ENCODE results near the gene GUF1. TPM values are rescaled to one million over a fixed set of nuclear protein-coding genes. Genes with fewer than 3 reads are reported as not detected.

The GUF1 gene
- polyA plus RNA-seq, 3 donors, result 6.2 to 11.3 (median 8.4) TPM

- Histone ChIP-seq H3K79me2 (ENCODE audit: insufficient read depth, low read length) (no peaks in the 10 kb centered on the region), H2AFZ (ENCODE audit: insufficient read depth, low read depth, low read length, poor library complexity, severe bottlenecking) (no peak overlapping the region), H3K27ac (ENCODE audit: low read depth in 1 of 2, low read length in 2 of 2) (no peak overlapping the region), H3K36me3 (replicated peaks in 1 of 2; ENCODE audit: control insufficient read depth in 1 of 2, insufficient read depth in 2 of 2, low read length in 2 of 2) (no peaks in the 10 kb centered on the region), H4K20me1 (ENCODE audit: insufficient read depth, low read length) (no peaks in the 10 kb centered on the region), H3K4me1 (ENCODE audit: control insufficient read depth in 1 of 2, insufficient read depth in 2 of 2, low read length in 2 of 2) (no peaks in the 10 kb centered on the region), H3K9me3 (replicated peaks in 1 of 2; ENCODE audit: control insufficient read depth in 1 of 2, insufficient read depth in 1 of 2, low read length in 2 of 2) (no peaks in the 10 kb centered on the region), H3K4me3 (replicated peaks in 1 of 3; ENCODE audit: low read depth in 2 of 3, low read length in 3 of 3) (no peak overlapping the region), H3K27me3 (ENCODE audit: control insufficient read depth in 2 of 2, insufficient read depth in 2 of 2, low read length in 2 of 2) (no peaks in the 10 kb centered on the region), H3K9ac (ENCODE audit: insufficient read depth, low read length, poor library complexity, severe bottlenecking) (no peak overlapping the region), H3K4me2 (replicated peaks; ENCODE audit: extremely low read depth, low read length, poor library complexity, severe bottlenecking) (no peak overlapping the region)
- no peak for DNase-seq
- H3K27me3 Mint-ChIP-seq (ENCODE audit: low read depth in 3 of 3), result peaks cover 0 to 6% (median 0%) of the 10 kb centered on the region in 3 donors
- WGBS (ENCODE audit: insufficient coverage), result 100% methylated on average over 1 of the region's 1 CpG
- no peak overlapping the region for H3K27ac Mint-ChIP-seq
- H3K4me3 Mint-ChIP-seq, result no peak overlapping the region
- TF ChIP-seq CTCF (IDR thresholded peaks at IDR 0.05), result no peak
- no peaks in the 10 kb centered on the region for H3K4me1 Mint-ChIP-seq
- intact Hi-C loops (cut with micrococcal nuclease), result no loop called here
- peaks cover 0 to 2% (median 0%) of the 10 kb centered on the region in 7 donors for H3K9me3 Mint-ChIP-seq
- no peaks in the 10 kb centered on the region for H3K36me3 Mint-ChIP-seq
Measured at GRCh38 chr4:44652002-44652401, 26.2 kb upstream of the GUF1 start.

GRCh38 chr4:44660396-44660795 lies 17.8 kb upstream of the GUF1 start:
- no peak overlapping the region for H3K4me2 ChIP-seq (replicated peaks; ENCODE audit: extremely low read depth, low read length, poor library complexity, severe bottlenecking)
- H4K20me1 ChIP-seq (ENCODE audit: insufficient read depth, low read length), result no peaks in the 10 kb centered on the region
- no peaks in the 10 kb centered on the region for H3K27me3 ChIP-seq (ENCODE audit: control insufficient read depth in 2 of 2, insufficient read depth in 2 of 2, low read length in 2 of 2)
- H3K4me1 ChIP-seq (ENCODE audit: control insufficient read depth in 1 of 2, insufficient read depth in 2 of 2, low read length in 2 of 2), result no peaks in the 10 kb centered on the region
- Mint-ChIP-seq H3K27me3 (ENCODE audit: low read depth in 3 of 3) (peaks cover 0 to 2% (median 2%) of the 10 kb centered on the region in 3 donors), H3K9me3 (peaks cover 0 to 4% (median 0%) of the 10 kb centered on the region in 7 donors), H3K27ac (no peak overlapping the region), H3K36me3 (no peaks in the 10 kb centered on the region), H3K4me3 (no peak overlapping the region), H3K4me1 (peaks cover 11% of the 10 kb centered on the region)
- H3K9ac ChIP-seq (ENCODE audit: insufficient read depth, low read length, poor library complexity, severe bottlenecking), result no peak overlapping the region
- no peak overlapping the region for H3K27ac ChIP-seq (ENCODE audit: low read depth in 1 of 2, low read length in 2 of 2)
- no peaks in the 10 kb centered on the region for H3K79me2 ChIP-seq (ENCODE audit: insufficient read depth, low read length)
- no peaks in the 10 kb centered on the region for H3K36me3 ChIP-seq (replicated peaks in 1 of 2; ENCODE audit: control insufficient read depth in 1 of 2, insufficient read depth in 2 of 2, low read length in 2 of 2)
- 70% methylated on average over 2 of the region's 3 CpGs for WGBS (ENCODE audit: insufficient coverage)
- no peak overlapping the region for H2AFZ ChIP-seq (ENCODE audit: insufficient read depth, low read depth, low read length, poor library complexity, severe bottlenecking)
- no peak for TF ChIP-seq CTCF (IDR thresholded peaks at IDR 0.05)
- H3K9me3 ChIP-seq (replicated peaks in 1 of 2; ENCODE audit: control insufficient read depth in 1 of 2, insufficient read depth in 1 of 2, low read length in 2 of 2), result no peaks in the 10 kb centered on the region
- H3K4me3 ChIP-seq (replicated peaks in 1 of 3; ENCODE audit: low read depth in 2 of 3, low read length in 3 of 3), result no peak overlapping the region
- DNase-seq, result no peak
- intact Hi-C loops (cut with micrococcal nuclease), result no loop called here
